NCI-H2196 (cell line): ENCODE measurements around the gene C1S.
"Not testable (repeated sequence)": the region's sequence is repeated elsewhere in the genome, so short reads cannot be mapped to it uniquely, and the experiment has no call there.

Experiments used
- DNase-seq: peaks from one replicate; lab custom pipeline; 2025; ENCODE audit not compliant: unreplicated experiment; lab: John Stamatoyannopoulos, UW

The C1S gene

DNA sequence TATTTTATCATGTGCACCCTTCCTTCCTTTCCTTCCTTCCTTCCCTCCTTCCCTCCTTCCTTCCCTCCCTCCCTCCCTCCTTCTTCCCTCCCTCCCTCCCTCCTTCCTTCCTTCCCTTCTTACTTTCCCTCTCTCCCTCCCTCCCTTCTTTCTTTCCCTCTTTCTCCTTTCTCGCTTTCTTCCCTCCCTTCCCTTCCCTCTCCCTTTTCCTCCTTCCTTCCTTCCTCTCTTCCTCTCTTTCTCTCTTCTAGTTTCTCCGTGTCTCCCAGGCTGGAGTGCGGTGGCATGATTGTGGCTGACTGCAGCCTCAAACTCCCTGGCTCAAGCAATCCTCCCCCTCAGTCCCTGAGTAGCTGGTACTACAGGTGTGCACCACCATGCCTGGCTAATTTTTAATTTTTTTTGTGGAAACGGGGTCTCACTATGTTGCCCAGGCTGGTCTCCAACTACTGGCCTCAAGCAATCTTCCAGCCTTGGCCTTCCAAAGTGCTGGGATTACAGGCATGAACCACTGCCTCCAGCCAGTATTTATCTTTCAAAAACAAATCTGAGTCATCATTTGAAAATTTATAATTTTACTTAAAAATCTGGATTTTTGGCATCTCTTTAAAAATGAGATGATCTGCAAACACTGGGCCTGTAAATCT is 40.7 kb downstream of the C1S start:
- no peak for DNase-seq

DNA sequence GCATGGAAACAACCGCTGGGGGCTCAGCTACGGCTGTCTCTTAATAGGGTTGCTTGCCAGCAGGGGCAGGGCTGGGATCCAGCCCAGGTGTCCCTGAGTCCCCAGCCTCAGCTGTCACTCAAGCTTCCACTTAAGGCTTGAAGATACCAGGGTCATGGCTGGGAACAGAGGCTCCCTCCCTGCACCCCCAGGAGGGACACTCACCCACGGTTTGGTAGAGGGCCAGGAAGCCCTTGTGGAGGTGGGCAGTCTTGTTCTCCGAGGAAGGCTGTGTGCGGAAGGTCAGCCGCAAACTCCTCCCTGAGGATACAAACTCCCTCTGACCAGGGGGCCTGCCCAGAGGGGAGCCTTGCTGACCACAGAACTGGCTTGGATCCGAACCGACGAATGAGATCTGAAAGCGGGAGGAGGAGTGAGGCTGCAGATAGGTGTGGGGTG is 41.2 kb downstream of the C1S start:
- DNase-seq: no peak

DNA sequence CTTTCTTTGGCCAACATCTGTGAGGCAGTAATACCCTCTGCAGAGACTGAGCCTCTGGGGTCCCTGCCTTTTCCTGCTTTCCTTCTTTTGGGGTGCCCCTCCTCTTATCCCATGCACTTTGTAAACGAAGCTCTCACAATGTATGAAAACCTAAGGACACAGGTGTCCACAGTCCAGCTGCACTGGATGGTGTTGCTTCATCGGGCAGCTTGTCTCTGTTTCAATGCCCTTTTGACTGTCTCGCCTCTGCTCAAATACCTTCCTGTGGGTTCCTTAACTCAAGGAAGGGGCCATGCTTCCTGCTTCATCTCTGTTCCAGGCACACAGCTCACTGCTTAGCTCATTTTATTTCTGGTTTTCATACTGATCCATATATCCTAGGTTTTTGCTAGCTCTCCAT is 42.1 kb downstream of the C1S start:
- no peak for DNase-seq

DNA sequence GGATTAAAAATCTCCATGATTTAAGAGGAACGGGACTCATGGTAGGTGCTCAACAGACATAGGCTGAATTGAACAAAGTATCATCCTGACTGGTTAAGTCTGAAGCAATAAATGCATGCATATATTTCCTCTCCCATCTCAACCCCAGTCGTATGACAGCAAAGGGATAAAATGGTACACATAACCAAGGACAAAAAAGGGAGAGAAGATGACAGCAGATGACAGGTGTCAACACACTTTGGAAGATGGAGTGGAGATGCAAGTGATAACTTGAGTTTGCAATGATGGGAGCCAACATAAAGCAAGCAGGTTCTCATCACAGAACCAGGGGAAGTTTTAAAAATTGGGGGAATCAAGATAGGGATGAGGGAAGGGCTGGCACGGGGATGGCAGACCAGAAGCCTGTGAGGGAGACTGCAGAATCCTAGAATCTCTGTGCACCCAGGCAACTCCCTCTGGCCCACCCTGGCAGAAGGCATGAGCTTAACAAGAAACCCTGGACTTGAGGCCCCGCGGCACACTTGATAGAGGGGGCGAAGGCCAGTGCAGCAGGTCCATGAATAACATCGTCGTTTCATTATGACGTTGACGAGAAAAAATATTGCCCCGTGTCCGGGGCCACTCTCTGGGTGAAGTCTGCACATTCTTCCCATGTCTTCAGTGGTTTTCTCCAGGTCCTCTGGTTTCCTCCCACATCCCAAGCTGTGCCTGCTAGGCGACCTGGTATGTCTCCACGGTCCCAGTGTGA is 43.5 kb downstream of the C1S start:
- no peak for DNase-seq

DNA sequence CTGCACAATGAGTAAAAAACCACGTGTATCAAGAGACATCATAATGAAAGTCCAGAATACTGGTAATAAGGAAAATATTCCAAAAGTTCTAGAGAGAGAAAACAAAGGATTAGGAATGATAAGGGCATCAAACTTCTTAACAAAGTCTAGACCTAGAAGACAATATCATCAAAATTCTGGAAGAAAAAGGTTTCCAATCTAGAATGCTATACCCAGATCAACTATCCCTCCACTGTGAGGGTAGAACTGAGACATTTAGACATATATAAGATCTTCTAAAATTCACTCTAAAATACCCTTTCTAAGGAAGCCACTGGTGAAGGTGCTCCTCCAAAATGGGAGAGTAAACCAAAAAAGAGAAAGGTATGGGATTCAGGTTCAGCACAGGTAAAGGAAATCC is 45.6 kb downstream of the C1S start:
- DNase-seq: no peak

DNA sequence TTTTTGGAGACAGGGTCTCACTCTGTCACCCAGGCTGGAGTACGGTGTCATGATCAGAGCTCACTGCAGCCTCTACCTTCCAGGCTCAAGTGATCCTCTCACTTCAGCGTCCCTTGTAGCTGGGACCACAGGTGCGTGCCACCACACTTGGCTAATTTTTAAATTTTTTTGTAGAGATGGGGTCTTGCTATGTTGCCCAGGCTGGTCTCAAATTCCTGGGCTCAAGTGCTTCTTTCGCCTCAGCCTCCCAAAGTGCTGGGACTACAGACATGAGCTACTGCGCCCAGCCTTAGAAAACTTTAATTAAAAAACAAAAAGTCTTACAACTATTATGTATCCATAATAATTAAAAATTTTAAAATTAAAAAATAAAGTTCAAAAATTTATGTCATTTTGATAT is 46.7 kb downstream of the C1S start:
- not testable (repeated sequence) for DNase-seq

DNA sequence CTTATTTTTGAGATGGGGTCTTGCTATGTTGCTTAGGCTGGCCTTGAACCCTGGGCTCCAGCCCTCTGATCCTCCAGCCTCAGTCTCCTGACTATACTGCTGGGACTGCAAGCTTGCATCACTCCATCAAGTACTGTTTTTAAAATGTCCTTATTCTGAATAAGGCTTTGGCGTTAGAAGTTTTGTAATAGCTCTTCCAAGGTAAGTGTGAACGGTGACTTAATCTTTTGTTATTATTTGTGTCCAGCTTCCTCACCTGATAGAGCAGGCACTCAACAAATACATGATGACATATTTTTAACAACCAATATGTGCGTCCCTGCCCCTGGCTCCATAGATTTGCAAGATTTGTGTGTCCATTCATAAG is 47.1 kb downstream of the C1S start:
- DNase-seq: no peak

DNA sequence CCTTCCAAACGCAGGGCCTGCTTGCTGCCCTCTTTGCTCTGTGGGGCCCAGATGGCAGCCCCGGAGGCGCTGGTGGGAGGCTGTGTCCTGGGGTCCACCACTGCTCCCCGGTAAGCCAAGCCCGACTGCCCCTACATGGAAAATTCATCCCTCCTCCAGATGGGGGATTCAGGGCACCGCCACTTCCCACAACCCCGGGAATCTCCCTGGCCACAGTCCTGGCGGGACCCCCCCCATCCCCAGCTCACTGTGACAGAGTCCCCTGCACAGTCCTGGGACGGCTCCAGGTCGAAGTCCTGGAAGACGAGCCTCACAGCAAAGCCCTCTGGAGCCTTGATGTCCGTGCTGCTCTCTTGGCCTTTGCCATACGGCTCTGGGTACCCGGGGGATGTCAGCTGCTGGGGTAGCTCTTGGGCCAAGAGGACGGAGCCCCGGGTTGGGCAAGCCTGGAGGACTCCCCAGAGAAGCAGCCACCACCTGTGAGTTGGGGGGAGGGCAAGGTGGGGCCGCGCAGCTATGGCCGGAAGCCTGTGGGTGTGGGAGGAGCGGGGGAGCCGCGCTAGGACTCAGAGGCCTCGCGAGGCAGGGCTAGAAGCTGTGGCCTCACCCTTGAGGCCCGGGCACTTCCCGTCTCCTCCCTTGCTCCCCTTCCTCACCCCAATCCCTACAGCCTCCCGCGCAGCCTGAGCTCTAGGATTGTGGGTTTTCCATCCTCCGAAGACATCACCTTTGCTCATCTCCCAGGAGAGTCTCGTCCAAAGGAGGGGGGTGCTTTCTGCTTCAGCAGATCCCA is 47.7 kb downstream of the C1S start:
- DNase-seq: peak; percentile 41

DNA sequence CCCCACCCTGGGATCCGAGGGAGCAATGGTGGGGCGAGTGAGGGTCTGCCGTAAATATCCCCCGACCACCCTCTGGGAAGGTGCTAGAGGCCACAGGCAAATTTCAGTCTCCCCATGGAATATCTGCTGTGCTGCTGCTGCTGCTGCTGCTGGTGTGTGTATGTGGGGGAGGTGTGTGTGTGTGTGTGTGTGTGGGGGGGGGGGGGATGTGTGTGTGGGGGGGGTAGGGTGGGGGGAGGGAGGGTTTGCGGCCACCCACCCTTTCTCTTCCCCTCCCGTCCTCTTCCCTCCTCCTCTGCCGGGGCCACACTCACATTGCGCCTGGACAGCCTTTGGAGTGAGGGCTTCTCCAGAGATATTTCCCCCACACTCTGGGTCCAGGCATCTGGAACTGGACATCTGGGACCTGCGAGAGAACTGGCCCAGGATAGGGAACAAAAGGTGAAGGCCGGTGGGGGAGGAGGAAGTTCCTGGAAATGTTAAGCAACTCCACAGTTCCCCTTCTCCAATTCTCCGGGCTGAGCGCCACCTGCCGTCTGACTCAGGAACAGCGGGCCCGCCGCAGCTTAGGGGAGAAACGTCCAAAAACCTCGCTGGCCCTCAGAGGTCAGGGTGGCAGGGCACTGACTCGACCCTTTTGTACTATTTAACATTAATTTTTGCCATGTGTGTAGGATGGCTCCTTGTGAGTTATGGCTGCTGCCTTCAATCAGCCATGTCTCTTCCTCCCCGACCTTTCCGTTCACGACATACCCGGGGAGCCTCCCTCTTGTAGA is 48.5 kb downstream of the C1S start, which contains the start of gene C1RL:
TSS of gene C1RL (minus strand) at position 419 of the 776 bp plus-strand sequence. CDS start at position 385, 34 bp downstream.
- DNase-seq: peak; percentile 73

DNA sequence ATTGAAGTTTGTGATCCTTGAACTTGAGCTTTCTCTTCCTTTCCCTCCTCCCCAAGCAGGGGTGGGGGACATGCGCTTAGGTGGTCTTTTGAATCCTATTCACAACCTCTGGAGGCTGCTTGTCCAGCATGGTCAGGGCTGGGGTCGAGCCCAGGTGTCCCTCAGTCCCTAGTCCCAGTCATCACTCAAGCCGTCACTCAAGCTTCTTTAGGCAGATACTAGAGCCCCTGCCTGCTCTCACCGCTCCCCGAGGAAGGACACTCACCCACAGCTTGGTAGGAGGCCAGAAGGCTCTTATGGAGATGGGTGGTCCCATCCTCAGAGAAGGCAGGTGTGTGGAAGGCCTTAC is 49.0 kb downstream of the C1S start:
- DNase-seq: no peak

DNA sequence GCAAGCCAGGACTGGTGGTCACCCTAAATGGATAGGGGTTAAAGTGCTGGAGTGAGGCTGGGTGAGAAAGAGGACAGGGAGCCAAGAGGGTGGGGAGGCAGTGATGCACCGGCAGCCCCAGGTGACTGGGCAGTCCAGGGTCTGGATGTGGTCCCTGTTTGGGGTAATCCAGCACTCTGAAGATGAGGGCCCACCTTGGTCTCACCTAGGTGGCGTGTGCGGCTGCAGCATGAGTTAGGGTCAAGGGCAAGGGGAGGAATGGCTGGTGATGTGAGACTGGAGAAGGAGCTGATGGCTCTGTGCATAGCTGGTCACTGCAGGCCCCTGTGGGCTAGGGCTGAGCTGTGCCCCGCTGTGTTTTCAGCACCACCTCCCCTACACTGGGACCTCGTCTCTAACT is 50.1 kb downstream of the C1S start:
- DNase-seq: no peak

DNA sequence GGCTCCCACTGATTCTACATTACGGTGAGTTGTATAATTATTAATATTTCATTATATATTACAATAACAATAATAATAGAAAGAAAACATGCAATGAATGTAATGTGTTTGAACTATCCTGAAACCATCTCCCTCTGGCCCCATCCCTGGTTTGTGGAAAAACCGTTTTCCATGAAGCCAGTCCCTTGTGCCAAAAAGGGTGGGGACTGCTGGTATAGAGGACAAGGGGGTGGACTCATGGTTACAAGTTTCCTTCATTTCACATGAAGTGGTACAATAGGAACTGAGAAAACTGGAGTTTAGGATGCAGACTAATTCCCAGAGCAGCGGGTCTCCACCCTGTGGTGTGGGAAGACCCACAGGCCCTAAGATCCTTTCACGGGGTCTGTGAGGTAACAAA is 51.5 kb downstream of the C1S start:
- no peak for DNase-seq

DNA sequence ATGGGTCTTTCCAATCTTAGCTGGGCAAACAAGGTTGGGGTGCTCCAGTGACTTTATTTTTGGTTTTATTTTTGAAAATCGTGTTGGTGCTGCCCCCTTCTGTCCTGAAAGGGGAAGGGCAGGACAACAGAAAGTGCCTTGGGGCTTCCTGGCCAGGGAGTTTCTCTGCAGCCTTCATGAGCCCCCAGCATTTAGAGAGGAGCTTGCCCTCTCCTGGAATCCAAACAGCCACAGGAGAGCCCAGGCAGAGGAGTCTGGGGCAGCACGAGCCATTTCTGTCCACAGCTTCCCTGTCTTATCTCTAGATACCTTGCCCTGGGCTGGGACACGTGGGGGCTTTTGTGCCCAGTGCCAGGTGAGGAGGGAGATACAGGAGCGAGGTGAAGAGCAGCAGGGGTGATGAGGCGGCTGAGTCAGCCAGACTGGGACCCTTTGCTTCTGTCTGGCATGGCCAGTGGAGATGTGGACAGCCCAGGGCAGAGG is 52.9 kb downstream of the C1S start:
- DNase-seq: no peak

DNA sequence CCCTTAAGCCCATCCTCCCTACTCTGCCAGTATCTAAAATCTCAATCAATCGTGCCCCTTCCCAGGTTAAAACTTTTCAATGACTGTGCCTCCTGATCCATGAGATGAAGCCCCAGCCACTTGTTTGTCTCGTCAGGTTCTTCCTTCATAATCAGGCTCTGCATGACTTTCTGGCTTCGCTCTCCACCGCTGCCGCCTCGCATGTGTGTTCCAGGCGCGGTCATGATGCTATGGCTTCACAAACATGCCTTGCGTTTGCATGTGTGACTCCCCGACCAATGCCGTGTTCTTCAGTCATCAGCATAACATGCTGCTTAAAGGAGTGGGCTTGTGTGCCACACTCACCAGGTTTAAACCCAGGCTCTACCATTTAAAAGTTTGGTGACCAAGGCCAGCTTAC is 53.5 kb downstream of the C1S start:
- DNase-seq: no peak

DNA sequence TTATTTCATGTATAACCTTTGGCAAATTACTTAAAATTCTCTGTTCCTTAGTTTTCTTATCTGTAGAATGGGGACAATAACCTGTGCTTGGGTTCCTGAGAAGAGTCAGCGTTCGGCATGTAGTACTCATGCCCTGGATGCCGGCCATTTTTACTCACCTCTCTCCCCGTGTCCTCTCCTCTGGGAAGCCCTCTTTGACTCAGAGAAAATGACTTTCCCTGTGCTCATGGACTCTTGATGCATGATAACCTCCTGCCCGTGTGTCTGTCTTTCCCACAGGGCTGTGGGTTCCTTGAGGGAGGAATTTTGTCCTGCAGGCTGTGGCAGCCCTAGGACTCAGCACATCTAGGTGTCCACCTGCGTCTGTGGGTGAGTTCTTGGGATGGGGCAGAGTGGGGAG is 54.3 kb downstream of the C1S start:
- DNase-seq: no peak

DNA sequence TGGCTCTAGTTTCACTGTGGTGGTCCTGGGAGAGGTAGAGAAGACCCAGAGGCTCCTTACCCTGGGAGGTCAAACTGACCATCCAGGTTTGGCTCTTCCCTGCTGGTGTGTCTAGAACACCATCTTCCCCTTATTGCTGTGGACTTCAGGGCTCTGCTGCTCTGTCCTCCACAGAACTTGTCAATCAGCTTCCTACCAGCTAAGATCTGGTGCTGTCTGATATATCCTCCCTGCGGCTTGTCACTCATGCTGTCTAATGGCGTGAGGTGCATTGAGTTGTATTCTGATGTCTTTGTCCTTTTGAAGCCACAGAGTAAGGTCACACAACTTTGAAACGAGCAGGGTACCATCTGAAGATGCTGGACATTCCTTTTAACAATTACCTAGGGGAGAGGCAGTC is 55.7 kb downstream of the C1S start:
- DNase-seq: no peak

DNA sequence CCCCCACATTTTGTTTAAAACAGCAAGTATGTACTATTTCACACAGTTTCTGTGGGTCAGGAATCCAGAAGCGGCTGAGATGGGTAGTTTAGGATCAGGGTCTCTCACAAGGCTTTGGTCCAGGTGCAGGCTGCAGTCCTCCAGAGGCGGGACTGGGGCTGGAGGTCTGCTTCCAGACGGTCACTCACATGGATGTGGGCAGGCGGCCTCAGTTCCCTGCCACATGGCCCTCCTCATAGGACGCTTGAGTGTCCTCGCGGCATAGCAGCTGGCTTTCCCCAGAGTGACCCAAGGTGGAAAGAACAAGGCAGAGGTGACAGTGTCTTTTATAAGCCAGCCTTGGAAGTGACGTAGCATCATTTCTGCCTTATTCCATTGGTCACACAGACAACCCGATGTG is 56.4 kb downstream of the C1S start:
- no peak for DNase-seq

DNA sequence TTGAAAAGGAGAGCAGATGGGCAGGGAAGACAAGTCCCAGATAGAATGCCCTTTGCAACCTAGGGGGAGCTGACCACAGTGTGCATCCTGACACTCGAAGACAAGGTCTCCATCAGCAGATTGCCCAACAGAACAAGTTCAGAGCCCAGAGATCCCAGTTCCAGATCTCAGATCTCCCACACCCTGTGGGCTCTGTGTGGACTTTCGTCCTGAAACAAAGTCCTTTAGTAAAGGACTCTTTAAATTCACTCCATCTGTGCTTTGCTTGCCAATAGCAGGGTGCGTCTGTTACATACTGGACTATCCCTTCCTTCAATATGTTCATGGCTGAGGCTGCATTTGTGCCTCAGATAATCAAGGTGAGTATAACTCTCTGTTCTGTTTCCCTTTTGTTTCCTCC is 57.2 kb downstream of the C1S start:
- DNase-seq: no peak

DNA sequence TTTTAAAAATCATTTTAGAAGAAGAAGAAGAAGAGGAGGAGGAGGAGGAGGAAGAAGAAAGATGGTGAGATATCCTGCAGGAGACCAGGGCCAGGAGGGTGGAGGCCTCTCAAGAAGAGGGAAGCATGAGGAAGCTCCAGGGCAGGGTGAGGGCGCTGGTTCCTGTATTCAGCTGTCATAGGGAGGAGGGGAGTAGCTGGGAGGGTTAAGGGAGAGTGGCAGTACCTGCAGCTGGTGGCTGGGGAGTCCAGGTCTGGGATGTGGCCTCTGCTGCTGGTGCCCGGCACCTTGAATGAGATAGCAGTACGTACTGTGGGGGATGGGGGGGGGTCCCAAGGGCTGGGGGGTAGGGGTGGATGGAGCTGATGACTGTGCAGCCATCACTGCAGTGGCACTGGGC is 58.4 kb downstream of the C1S start:
- no peak for DNase-seq

DNA sequence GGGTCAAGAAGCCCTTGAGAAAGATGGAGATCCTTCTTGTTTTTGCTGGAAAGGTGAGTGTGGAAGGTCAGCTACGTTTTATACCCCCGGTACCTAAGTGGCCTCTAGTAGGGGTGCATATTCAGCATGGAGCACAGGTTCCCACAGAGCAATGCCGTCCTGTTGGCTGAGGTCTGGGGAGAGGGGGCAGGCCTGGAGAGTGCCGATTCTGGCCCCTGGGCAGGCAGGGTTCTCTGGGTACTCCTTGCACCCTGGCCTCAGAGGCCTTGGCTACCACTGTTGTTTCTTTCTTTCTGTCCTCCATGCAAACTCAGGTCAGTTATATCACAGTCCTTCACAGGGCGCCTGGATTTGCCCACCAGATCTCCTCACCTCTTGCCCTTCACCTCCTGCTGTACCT is 59.6 kb downstream of the C1S start:
- DNase-seq: no peak
